Measurements from ENCODE around the gene KCNE2.
A peak's percentile ranks its signal among the peaks of the same experiment; 100 is the strongest.

The KCNE2 gene

GRCh38 chr21:34363733-34364132 is at the start of gene KCNE2:
Gene KCNE2, plus strand, starts transcription at chr21:34364006. Its CDS starts 6,473 bp downstream, at chr21:34370479.
- peak in 1 of 2 experiments; percentile 9 for DNase-seq

- no peak for DNase-seq
Measured at GRCh38 chr21:34319585-34319984, 44.2 kb upstream of the KCNE2 start.

GRCh38 chr21:34320011-34320410 is 43.8 kb upstream of the KCNE2 start:
- no peak for DNase-seq

GRCh38 chr21:34330055-34330454 is 33.8 kb upstream of the KCNE2 start:
- no peak for DNase-seq

GRCh38 chr21:34331726-34332125 is 32.1 kb upstream of the KCNE2 start:
- DNase-seq, result no peak

- no peak for DNase-seq
Measured at GRCh38 chr21:34332347-34332746, 31.5 kb upstream of the KCNE2 start.

GRCh38 chr21:34333121-34333739 is 30.6 kb upstream of the KCNE2 start:
- no peak for DNase-seq

GRCh38 chr21:34335316-34335715 is 28.5 kb upstream of the KCNE2 start:
- no peak for DNase-seq

GRCh38 chr21:34336245-34336644 is 27.6 kb upstream of the KCNE2 start:
- no peak for DNase-seq

GRCh38 chr21:34336756-34337391 is 26.9 kb upstream of the KCNE2 start:
- DNase-seq, result no peak

GRCh38 chr21:34337741-34338140 is 26.1 kb upstream of the KCNE2 start:
- DNase-seq, result no peak

GRCh38 chr21:34338226-34338625 is 25.6 kb upstream of the KCNE2 start:
- DNase-seq, result no peak

GRCh38 chr21:34340061-34340460 is 23.7 kb upstream of the KCNE2 start:
- no peak for DNase-seq

GRCh38 chr21:34342476-34342875 is 21.3 kb upstream of the KCNE2 start:
- no peak for DNase-seq

GRCh38 chr21:34343347-34343746 is 20.5 kb upstream of the KCNE2 start:
- no peak for DNase-seq

- DNase-seq, result no peak
Measured at GRCh38 chr21:34343838-34344381, 19.9 kb upstream of the KCNE2 start.

GRCh38 chr21:34344584-34344983 is 19.2 kb upstream of the KCNE2 start:
- DNase-seq, result no peak

GRCh38 chr21:34345091-34345871 is 18.5 kb upstream of the KCNE2 start:
- no peak for DNase-seq

GRCh38 chr21:34345892-34346291 is 17.9 kb upstream of the KCNE2 start:
- no peak for DNase-seq

- DNase-seq, result no peak
Measured at GRCh38 chr21:34348890-34349519, 14.8 kb upstream of the KCNE2 start.

- peak; percentile 31 to 39 for DNase-seq
Measured at GRCh38 chr21:34351786-34352241, 12.0 kb upstream of the KCNE2 start.

GRCh38 chr21:34352556-34352955 is 11.2 kb upstream of the KCNE2 start:
- DNase-seq, result no peak

- DNase-seq, result no peak
Measured at GRCh38 chr21:34353182-34353581, 10.6 kb upstream of the KCNE2 start.

Measured in activated T-cell treated with anti-CD3 and anti-CD28 coated beads, Interleukin-2, amount 50 U/mL, for 48 hours (primary cell).